ENCODE measurements around the gene ITFG1.

DNA sequence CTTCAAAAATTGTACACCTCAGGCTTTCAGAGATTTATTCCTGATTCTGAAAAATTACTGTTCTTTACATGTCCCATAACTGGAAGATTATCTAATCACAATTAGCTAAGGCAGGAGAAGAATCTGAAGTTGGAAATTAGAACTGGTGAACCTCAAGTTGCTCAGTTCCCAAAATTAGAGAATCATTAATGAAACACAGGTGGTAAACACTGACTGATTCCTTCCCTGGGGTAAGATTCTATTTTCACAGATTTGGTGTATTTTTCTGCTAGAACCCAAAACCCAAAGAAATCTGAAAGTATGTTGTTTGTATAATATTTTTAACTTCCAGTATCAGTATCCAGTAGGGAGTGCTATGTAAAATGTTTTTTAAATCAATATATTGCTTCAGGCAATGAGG lies 26.0 kb upstream of the ITFG1 start:
- TF ChIP-seq ZNF157 (tag by site-specific recombination; IDR thresholded peaks at IDR 0.05) (no peak), ZNF670 (tag by site-specific recombination; IDR thresholded peaks at IDR 0.05; ENCODE audit: low read depth) (no peak), ZNF416 (tag by site-specific recombination; IDR thresholded peaks at IDR 0.05) (no peak)
- TF ChIP-seq, protein P1, sequence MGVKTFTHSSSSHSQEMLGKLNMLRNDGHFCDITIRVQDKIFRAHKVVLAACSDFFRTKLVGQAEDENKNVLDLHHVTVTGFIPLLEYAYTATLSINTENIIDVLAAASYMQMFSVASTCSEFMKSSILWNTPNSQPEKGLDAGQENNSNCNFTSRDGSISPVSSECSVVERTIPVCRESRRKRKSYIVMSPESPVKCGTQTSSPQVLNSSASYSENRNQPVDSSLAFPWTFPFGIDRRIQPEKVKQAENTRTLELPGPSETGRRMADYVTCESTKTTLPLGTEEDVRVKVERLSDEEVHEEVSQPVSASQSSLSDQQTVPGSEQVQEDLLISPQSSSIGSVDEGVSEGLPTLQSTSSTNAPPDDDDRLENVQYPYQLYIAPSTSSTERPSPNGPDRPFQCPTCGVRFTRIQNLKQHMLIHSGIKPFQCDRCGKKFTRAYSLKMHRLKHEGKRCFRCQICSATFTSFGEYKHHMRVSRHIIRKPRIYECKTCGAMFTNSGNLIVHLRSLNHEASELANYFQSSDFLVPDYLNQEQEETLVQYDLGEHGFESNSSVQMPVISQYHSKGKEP (tag by site-specific recombination; IDR thresholded peaks at IDR 0.05): no peak

All from HEK293 (cell line).